DOHH2 (cell line): ENCODE data around the gene FAM111B.
"Not testable (repeated sequence)": the region's sequence is repeated elsewhere in the genome, so short reads cannot be mapped to it uniquely, and the experiment has no call there.

Source experiments
- H3F3A ChIP-seq: fragments of 200-600 bp; sonication (generic), shearing (Covaris generic); 2 replicates; pipeline ENCODE4 v1.6.0; 2016; ENCODE audit warnings: antibody characterized with exemption, mild to moderate bottlenecking; ENCODE audit not compliant: control insufficient read depth, insufficient read depth
- H3K27ac ChIP-seq: fragments of 200-600 bp; sonication (generic); 2 replicates; pipeline ENCODE4 v1.5.1; 2014; ENCODE audit warnings: low read depth, mild to moderate bottlenecking, low read length, moderate library complexity
- H3K27me3 ChIP-seq: fragments of 200-600 bp; sonication (generic); 2 replicates; pipeline ENCODE4 v1.6.1; 2014; ENCODE audit warnings: mild to moderate bottlenecking, low read length, mixed read lengths; ENCODE audit not compliant: control insufficient read depth
- H3K36me3 ChIP-seq: fragments of 200-600 bp; sonication (generic); 2 replicates; pipeline ENCODE4 v1.6.1; 2014; ENCODE audit warnings: mild to moderate bottlenecking, low read length, moderate library complexity, mixed read lengths; ENCODE audit not compliant: control insufficient read depth
- H3K4me1 ChIP-seq: fragments of 200-600 bp; sonication (generic); 2 replicates; pipeline ENCODE4 v1.6.1; 2014; ENCODE audit warnings: mild to moderate bottlenecking, low read length, mixed read lengths; ENCODE audit not compliant: control insufficient read depth
- H3K4me2 ChIP-seq: fragments of 200-600 bp; sonication (generic); 2 replicates; pipeline ENCODE4 v1.6.0; 2014; ENCODE audit warnings: mild to moderate bottlenecking, low read length, moderate library complexity
- H3K4me3 ChIP-seq: fragments of 200-600 bp; sonication (generic); 2 replicates; pipeline ENCODE4 v1.5.1; 2014; ENCODE audit warnings: mild to moderate bottlenecking, low read length, mixed read lengths
- H3K79me2 ChIP-seq: fragments of 200-600 bp; sonication (generic); 2 replicates; pipeline ENCODE4 v1.6.1; 2014; ENCODE audit warnings: mild to moderate bottlenecking, low read length, mixed read lengths; ENCODE audit not compliant: control insufficient read depth
- H3K9me2 ChIP-seq: fragments of 200-600 bp; sonication (generic); replicated peaks from 2 replicates; pipeline ENCODE4 v1.6.1; 2014; ENCODE audit warnings: mild to moderate bottlenecking, low read length, mixed read lengths; ENCODE audit not compliant: control insufficient read depth
- H3K9me3 ChIP-seq: fragments of 200-600 bp; sonication (generic); 2 replicates; pipeline ENCODE4 v1.6.1; 2014; ENCODE audit warnings: antibody characterized with exemption, low read length, mixed read lengths; ENCODE audit not compliant: control insufficient read depth, insufficient read depth
- H4K20me1 ChIP-seq: fragments of 200-600 bp; sonication (generic); 2 replicates; pipeline ENCODE4 v1.6.0; 2014; ENCODE audit warnings: low read depth, mild to moderate bottlenecking, antibody characterized with exemption, low read length, moderate library complexity; ENCODE audit not compliant: control insufficient read depth, insufficient read depth
- EZH2phosphoT487 ChIP-seq: fragments of 200-600 bp; sonication (generic); IDR thresholded peaks from 2 replicates; pipeline ENCODE4 v1.6.1; 2017; ENCODE audit warnings: borderline replicate concordance, mild to moderate bottlenecking, antibody characterized with exemption, low read length, moderate library complexity, mixed read lengths
- TF ChIP-seq, protein P1 (sequence below): fragments of 200-600 bp; sonication (generic); IDR thresholded peaks from one replicate; pipeline ENCODE4 v1.5.1; 2014; ENCODE audit warnings: antibody characterized with exemption, mild to moderate bottlenecking, low read depth, low read length; ENCODE audit not compliant: poor library complexity, severe bottlenecking

Gene FAM111B

DNA sequence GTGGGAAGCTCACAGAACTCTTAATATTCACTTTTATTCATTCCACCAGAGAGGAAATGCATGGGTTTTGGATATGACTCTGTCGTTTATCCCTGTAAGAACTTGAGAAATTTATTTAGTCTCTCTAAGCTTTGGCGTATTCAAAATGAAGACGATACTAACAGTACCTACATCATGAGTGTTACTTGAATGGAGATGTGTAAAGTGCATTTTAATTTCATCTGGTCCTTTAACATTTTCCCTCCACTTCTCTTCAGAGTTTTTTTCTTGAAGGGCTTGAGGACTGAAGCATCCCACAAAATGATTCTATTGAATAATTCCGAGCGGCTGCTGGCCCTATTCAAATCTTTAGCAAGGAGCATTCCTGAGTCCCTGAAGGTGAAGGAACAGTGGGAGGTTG is 21.0 kb upstream of the FAM111B start, which contains the start of gene GLYATL1B:
Gene GLYATL1B (plus strand): TSS at position 301 of the 400 bp plus-strand sequence. CDS start 0 bp downstream, at position 301.
- H3K79me2 ChIP-seq, H3K27me3 ChIP-seq, H3K4me3 ChIP-seq, H3K9me3 ChIP-seq, H3K9me2 ChIP-seq, H3K4me2 ChIP-seq, H3K27ac ChIP-seq, H4K20me1 ChIP-seq: not testable (repeated sequence)
- H3K36me3 ChIP-seq = peaks cover 24% of the 10 kb centered on the region
- peaks cover 25% of the 10 kb centered on the region for H3F3A ChIP-seq
- H3K4me1 ChIP-seq = peaks cover 90% of the 10 kb centered on the region

DNA sequence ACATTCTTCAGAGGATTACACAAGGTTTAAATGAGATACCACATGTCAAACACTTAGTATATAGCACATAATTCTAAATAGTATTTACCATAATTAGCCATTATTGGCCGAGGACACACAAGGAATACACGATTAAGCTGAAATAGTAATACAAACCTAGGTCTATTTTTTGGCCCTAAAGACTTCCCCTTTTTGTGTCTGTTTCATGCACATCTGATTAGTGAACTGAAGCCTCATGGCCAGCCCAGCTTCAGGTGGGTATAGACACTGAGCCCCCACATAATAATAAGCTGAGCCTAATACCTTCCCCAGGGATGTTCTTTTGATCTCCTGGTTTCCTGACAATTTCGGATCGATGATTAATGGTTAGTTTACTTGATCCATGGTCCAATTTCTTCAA is 18.9 kb upstream of the FAM111B start:
- Histone ChIP-seq H3F3A (peaks cover 30% of the 10 kb centered on the region), H3K9me3 (no peaks in the 10 kb centered on the region; the same call in 1 of the 2 replicates), H3K27me3 (no peaks in the 10 kb centered on the region), H3K9me2 (no peaks in the 10 kb centered on the region), H3K4me1 (peaks cover 88% of the 10 kb centered on the region), H3K4me3 (peak overlapping the region; percentile 31), H4K20me1 (no peaks in the 10 kb centered on the region), H3K79me2 (no peaks in the 10 kb centered on the region; the same call in 1 of the 2 replicates), H3K36me3 (peaks cover 46% of the 10 kb centered on the region), H3K4me2 (peak overlapping the region; percentile 47), H3K27ac (peak overlapping the region; percentile 65)
- TF ChIP-seq, protein P1, sequence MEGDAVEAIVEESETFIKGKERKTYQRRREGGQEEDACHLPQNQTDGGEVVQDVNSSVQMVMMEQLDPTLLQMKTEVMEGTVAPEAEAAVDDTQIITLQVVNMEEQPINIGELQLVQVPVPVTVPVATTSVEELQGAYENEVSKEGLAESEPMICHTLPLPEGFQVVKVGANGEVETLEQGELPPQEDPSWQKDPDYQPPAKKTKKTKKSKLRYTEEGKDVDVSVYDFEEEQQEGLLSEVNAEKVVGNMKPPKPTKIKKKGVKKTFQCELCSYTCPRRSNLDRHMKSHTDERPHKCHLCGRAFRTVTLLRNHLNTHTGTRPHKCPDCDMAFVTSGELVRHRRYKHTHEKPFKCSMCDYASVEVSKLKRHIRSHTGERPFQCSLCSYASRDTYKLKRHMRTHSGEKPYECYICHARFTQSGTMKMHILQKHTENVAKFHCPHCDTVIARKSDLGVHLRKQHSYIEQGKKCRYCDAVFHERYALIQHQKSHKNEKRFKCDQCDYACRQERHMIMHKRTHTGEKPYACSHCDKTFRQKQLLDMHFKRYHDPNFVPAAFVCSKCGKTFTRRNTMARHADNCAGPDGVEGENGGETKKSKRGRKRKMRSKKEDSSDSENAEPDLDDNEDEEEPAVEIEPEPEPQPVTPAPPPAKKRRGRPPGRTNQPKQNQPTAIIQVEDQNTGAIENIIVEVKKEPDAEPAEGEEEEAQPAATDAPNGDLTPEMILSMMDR = no peak
- no peak for TF ChIP-seq EZH2phosphoT487

DNA sequence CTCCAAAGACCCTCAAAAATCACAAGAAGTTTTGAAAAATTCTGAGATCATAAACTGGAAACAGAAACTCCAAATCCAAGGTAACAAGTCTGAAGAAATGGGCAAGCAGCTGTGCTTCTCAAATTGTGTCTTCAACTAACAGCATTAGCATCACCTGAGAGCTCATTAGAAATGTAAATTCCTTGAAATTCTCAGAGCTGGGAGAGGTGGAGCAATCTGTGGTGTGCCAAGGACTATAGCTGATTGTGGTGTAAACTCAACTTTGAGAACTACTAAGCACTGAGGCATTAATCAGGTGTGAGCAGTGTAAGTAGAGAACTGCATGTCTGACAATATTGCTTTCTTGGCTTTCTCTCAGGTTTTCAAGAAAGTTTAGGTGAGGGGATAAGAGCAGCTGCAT is 13.5 kb upstream of the FAM111B start:
- H3K4me2 ChIP-seq = not testable (repeated sequence)

DNA sequence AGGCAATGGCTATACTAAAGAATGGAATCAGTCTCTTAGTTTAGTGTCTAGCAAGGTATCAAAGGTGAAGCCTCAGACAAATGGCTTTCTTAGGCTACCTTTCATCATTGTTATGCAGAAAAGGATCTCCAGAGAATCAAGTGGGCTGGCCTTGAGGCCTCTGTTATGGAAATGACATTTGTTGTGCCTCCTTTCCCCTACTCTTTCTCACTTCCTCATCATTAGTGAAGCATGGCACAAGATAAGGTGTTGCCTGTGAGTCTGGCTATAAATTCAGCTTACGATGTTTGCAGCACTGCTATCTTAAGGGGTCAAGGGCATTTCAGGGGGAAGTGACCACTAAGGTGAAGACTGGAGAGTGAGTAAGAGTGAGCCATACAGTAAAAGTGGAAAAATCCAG is 11.8 kb upstream of the FAM111B start:
- peak overlapping the region; percentile 73 for H3K4me2 ChIP-seq
- H4K20me1 ChIP-seq, H3K9me2 ChIP-seq, H3K27me3 ChIP-seq: not testable (repeated sequence)
- H3K9me3 ChIP-seq = peaks cover 35% of the 10 kb centered on the region
- peak overlapping the region; percentile 96 for H3K27ac ChIP-seq
- H3K36me3 ChIP-seq = peaks cover 94% of the 10 kb centered on the region
- H3K4me1 ChIP-seq = peaks cover 90% of the 10 kb centered on the region
- peaks cover 50% of the 10 kb centered on the region for H3F3A ChIP-seq
- peak overlapping the region; percentile 83 for H3K4me3 ChIP-seq
- H3K79me2 ChIP-seq = peaks cover 55% of the 10 kb centered on the region

More for the DNA sequence above, 13.5 kb upstream of the FAM111B start:
- peaks cover 92% of the 10 kb centered on the region for H3K4me1 ChIP-seq
- not testable (repeated sequence) for H3K4me3 ChIP-seq, H3K27me3 ChIP-seq, H3K9me2 ChIP-seq, H4K20me1 ChIP-seq, H3K27ac ChIP-seq
- peaks cover 38% of the 10 kb centered on the region for H3K79me2 ChIP-seq
- H3K36me3 ChIP-seq = peaks cover 84% of the 10 kb centered on the region
- peaks cover 28% of the 10 kb centered on the region for H3K9me3 ChIP-seq
- peaks cover 45% of the 10 kb centered on the region for H3F3A ChIP-seq

DNA sequence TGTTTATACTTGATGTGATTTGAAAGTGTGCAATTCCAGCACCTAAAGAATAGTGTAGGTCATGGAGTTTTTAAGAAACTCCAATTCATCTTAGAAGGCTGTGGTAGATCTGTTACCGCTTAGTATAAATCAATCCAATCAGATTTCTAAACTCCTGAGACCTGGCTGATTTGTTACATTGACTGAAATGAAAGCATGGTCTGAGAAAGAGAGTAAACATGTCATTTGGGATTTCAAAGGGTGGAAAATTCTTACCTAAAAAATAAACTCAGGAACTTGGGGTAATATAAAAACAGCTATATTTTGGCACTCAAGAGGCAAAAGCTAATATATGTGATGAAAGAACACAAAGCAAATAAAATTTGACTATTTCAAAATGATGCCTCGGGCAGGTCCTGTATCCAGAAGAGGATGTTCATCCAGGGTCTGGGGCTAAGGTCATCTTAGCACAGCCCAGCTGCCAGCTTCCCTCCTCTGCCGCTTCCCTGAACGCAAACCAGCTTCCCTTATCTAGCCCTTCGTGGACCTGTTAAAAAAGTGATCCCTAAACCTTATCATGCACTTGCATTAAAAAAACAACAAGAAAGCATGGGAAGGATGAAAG is 11.0 kb upstream of the FAM111B start:
- peaks cover 96% of the 10 kb centered on the region for H3K36me3 ChIP-seq
- peaks cover 63% of the 10 kb centered on the region for H3K79me2 ChIP-seq
- H3K27me3 ChIP-seq, H3K9me2 ChIP-seq, H4K20me1 ChIP-seq: not testable (repeated sequence)
- H3K4me1 ChIP-seq = peaks cover 90% of the 10 kb centered on the region
- H3K4me3 ChIP-seq = peak overlapping the region; percentile 83
- peaks cover 35% of the 10 kb centered on the region for H3K9me3 ChIP-seq
- peak overlapping the region; percentile 73 for H3K4me2 ChIP-seq
- H3F3A ChIP-seq = peaks cover 48% of the 10 kb centered on the region
- H3K27ac ChIP-seq = peak overlapping the region; percentile 96
